ENCODE measurements around the gene NR2C1. TPM values are rescaled to one million over a fixed set of nuclear protein-coding genes. Genes with fewer than 3 reads are reported as not detected.

The NR2C1 gene
- 17.8 TPM for polyA plus RNA-seq (2012; ENCODE audit: low read depth, missing spikeins)

GRCh38 chr12:95072900-95073697, at the start of gene NR2C1:
TSS of gene NR2C1 (minus strand) at chr12:95073618. CDS start at chr12:95067384, 6,234 bp downstream.
- TF ChIP-seq TAF1 (IDR thresholded peaks at IDR 0.05; ENCODE audit: low read depth, low read length) = peak; percentile 35; the same call in 1 of the 2 replicates
- 0 out of 2 replicates have a peak, but pooled peaks have one; percentile 30 for TF ChIP-seq POLR2A (IDR thresholded peaks at IDR 0.05; ENCODE audit: low read depth, low read length)
- no peak for TF ChIP-seq POU2F2 (IDR thresholded peaks at IDR 0.05; ENCODE audit: low read depth, low read length)
- no peak for TF ChIP-seq PAX5 (IDR thresholded peaks at IDR 0.05; ENCODE audit: insufficient read depth, low read length, severe bottlenecking)
- 0 out of 2 replicates have a peak, but pooled peaks have one; percentile 36 for TF ChIP-seq POLR2AphosphoS5 (IDR thresholded peaks at IDR 0.05; ENCODE audit: low read depth, low read length)
- no peak for TF ChIP-seq SPI1 (IDR thresholded peaks at IDR 0.05; ENCODE audit: low read depth, low read length)
- DNase-seq (ENCODE audit: insufficient read length, low spot score) = peak; percentile 98
- FAIRE-seq = peak; percentile 98

GRCh38 chr12:95118788-95119179, 45.4 kb upstream of the NR2C1 start:
- FAIRE-seq (no peak), DNase-seq (ENCODE audit: insufficient read length, low spot score) (no peak)
- TF ChIP-seq POLR2A (IDR thresholded peaks at IDR 0.05; ENCODE audit: low read depth, low read length) (no peak), SPI1 (IDR thresholded peaks at IDR 0.05; ENCODE audit: low read depth, low read length) (no peak), TAF1 (IDR thresholded peaks at IDR 0.05; ENCODE audit: low read depth, low read length) (no peak), POU2F2 (IDR thresholded peaks at IDR 0.05; ENCODE audit: low read depth, low read length) (no peak)

- TF ChIP-seq SPI1 (IDR thresholded peaks at IDR 0.05; ENCODE audit: low read depth, low read length) = no peak
- TF ChIP-seq PAX5 (IDR thresholded peaks at IDR 0.05; ENCODE audit: insufficient read depth, low read length, severe bottlenecking) = no peak
- no peak for TF ChIP-seq POU2F2 (IDR thresholded peaks at IDR 0.05; ENCODE audit: low read depth, low read length)
- TF ChIP-seq TAF1 (IDR thresholded peaks at IDR 0.05; ENCODE audit: low read depth, low read length) = no peak
- no peak for TF ChIP-seq POLR2A (IDR thresholded peaks at IDR 0.05; ENCODE audit: low read depth, low read length)
- TF ChIP-seq POLR2AphosphoS5 (IDR thresholded peaks at IDR 0.05; ENCODE audit: low read depth, low read length) = no peak
- FAIRE-seq = no peak
- DNase-seq (ENCODE audit: insufficient read length, low spot score) = no peak
These were observed 44.8 kb upstream of the NR2C1 start for GRCh38 chr12:95118138-95118787.

DNA sequence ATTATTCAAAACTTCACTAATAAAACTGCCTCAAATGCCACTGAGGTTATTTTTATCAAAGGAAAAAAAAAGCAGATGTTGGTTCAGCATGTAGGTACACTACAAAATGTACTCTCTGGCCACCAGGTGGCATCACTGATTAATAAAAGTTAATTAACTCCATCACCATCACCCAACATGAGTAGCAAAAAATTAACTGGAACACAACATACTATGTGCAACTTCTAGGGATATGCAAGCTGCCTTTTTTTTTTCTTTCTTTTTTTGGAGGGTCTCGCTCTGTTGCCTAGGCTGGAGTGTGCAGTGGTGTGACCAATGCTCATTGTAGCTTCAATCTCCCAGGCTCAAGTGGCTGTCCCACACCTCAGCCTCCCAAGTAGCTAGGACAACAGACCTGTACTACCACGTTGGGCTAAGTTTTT, 43.8 kb upstream of the NR2C1 start:
- FAIRE-seq (peak; percentile 82), DNase-seq (ENCODE audit: insufficient read length, low spot score) (peak; percentile 23)
- TF ChIP-seq SPI1 (IDR thresholded peaks at IDR 0.05; ENCODE audit: low read depth, low read length) (no peak), POU2F2 (IDR thresholded peaks at IDR 0.05; ENCODE audit: low read depth, low read length) (no peak), PAX5 (IDR thresholded peaks at IDR 0.05; ENCODE audit: insufficient read depth, low read length, severe bottlenecking) (no peak), POLR2A (IDR thresholded peaks at IDR 0.05; ENCODE audit: low read depth, low read length) (no peak), POLR2AphosphoS5 (IDR thresholded peaks at IDR 0.05; ENCODE audit: low read depth, low read length) (no peak), TAF1 (IDR thresholded peaks at IDR 0.05; ENCODE audit: low read depth, low read length) (no peak)

DNA sequence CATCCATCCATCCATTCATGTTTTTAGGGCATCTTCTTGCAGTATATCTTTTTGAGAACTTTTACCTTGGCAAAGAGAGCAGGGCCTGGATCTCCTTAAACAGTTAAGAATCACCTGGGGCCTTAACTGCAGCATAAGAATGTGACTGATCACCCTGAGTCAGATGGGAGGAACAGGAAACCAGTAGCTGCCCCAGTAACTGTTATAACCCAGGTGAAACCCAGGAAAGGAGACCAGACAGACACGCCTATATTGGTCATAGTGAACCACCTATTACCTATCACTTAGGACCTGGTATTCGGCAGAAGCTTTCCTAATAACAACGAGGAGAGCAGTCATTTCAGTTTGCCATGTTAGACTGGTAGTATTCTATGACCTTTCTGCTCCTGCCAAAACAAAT, 43.4 kb upstream of the NR2C1 start:
- DNase-seq (ENCODE audit: insufficient read length, low spot score) = no peak
- TF ChIP-seq POLR2AphosphoS5 (IDR thresholded peaks at IDR 0.05; ENCODE audit: low read depth, low read length) = no peak
- TF ChIP-seq SPI1 (IDR thresholded peaks at IDR 0.05; ENCODE audit: low read depth, low read length) = no peak
- no peak for TF ChIP-seq POU2F2 (IDR thresholded peaks at IDR 0.05; ENCODE audit: low read depth, low read length)
- TF ChIP-seq POLR2A (IDR thresholded peaks at IDR 0.05; ENCODE audit: low read depth, low read length) = no peak
- TF ChIP-seq PAX5 (IDR thresholded peaks at IDR 0.05; ENCODE audit: insufficient read depth, low read length, severe bottlenecking) = no peak
- no peak for TF ChIP-seq TAF1 (IDR thresholded peaks at IDR 0.05; ENCODE audit: low read depth, low read length)
- peak; percentile 5 for FAIRE-seq

DNA sequence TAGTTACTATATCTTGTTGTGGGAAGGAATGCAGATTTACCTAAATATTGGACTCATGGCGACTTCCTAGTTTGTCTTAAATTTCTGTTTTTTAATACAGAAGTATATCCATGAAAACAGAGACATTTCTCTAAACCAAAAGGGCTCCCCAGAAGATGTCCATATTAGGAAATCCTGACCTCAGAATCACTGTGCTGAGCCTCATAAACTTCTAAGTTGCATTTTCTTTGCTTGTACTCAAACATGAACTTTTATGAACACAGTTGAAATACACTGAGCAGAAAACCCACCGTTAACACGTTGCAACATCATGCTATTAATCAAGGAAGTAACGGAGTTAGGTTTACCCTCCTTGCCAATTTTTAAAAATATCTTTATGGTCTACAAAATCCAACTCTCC, 42.9 kb upstream of the NR2C1 start:
- no peak for FAIRE-seq
- TF ChIP-seq POLR2A (IDR thresholded peaks at IDR 0.05; ENCODE audit: low read depth, low read length) (no peak), POU2F2 (IDR thresholded peaks at IDR 0.05; ENCODE audit: low read depth, low read length) (no peak), SPI1 (IDR thresholded peaks at IDR 0.05; ENCODE audit: low read depth, low read length) (no peak), TAF1 (IDR thresholded peaks at IDR 0.05; ENCODE audit: low read depth, low read length) (no peak), PAX5 (IDR thresholded peaks at IDR 0.05; ENCODE audit: insufficient read depth, low read length, severe bottlenecking) (no peak), POLR2AphosphoS5 (IDR thresholded peaks at IDR 0.05; ENCODE audit: low read depth, low read length) (no peak)
- no peak for DNase-seq (ENCODE audit: insufficient read length, low spot score)

- DNase-seq (ENCODE audit: insufficient read length, low spot score) = no peak
- TF ChIP-seq POLR2AphosphoS5 (IDR thresholded peaks at IDR 0.05; ENCODE audit: low read depth, low read length) (no peak), POU2F2 (IDR thresholded peaks at IDR 0.05; ENCODE audit: low read depth, low read length) (no peak), POLR2A (IDR thresholded peaks at IDR 0.05; ENCODE audit: low read depth, low read length) (no peak), PAX5 (IDR thresholded peaks at IDR 0.05; ENCODE audit: insufficient read depth, low read length, severe bottlenecking) (no peak)
- FAIRE-seq = no peak
These were observed 42.2 kb upstream of the NR2C1 start for GRCh38 chr12:95115641-95116040.

- FAIRE-seq (no peak), DNase-seq (ENCODE audit: insufficient read length, low spot score) (no peak)
- TF ChIP-seq POLR2AphosphoS5 (IDR thresholded peaks at IDR 0.05; ENCODE audit: low read depth, low read length) (no peak), POU2F2 (IDR thresholded peaks at IDR 0.05; ENCODE audit: low read depth, low read length) (no peak), PAX5 (IDR thresholded peaks at IDR 0.05; ENCODE audit: insufficient read depth, low read length, severe bottlenecking) (no peak), SPI1 (IDR thresholded peaks at IDR 0.05; ENCODE audit: low read depth, low read length) (no peak), TAF1 (IDR thresholded peaks at IDR 0.05; ENCODE audit: low read depth, low read length) (no peak), POLR2A (IDR thresholded peaks at IDR 0.05; ENCODE audit: low read depth, low read length) (no peak)
These were observed 41.5 kb upstream of the NR2C1 start for GRCh38 chr12:95114766-95115405.

- no peak for TF ChIP-seq POLR2A (IDR thresholded peaks at IDR 0.05; ENCODE audit: low read depth, low read length)
- TF ChIP-seq TAF1 (IDR thresholded peaks at IDR 0.05; ENCODE audit: low read depth, low read length) = no peak
- TF ChIP-seq PAX5 (IDR thresholded peaks at IDR 0.05; ENCODE audit: insufficient read depth, low read length, severe bottlenecking) = no peak
- TF ChIP-seq SPI1 (IDR thresholded peaks at IDR 0.05; ENCODE audit: low read depth, low read length) = no peak
- TF ChIP-seq POLR2AphosphoS5 (IDR thresholded peaks at IDR 0.05; ENCODE audit: low read depth, low read length) = no peak
- no peak for TF ChIP-seq POU2F2 (IDR thresholded peaks at IDR 0.05; ENCODE audit: low read depth, low read length)
- DNase-seq (ENCODE audit: insufficient read length, low spot score) = no peak
- no peak for FAIRE-seq
These were observed 33.9 kb upstream of the NR2C1 start for GRCh38 chr12:95107362-95107761.

All from GM12891 (cell line).